ENCODE results near the gene BTBD8. TPM values are rescaled to one million over a fixed set of nuclear protein-coding genes. Genes with fewer than 3 reads are reported as not detected.

Gene BTBD8
- polyA plus RNA-seq, 1 of the 3 experiments (the other 2 are of a cell fraction): 0.62 TPM

DNA sequence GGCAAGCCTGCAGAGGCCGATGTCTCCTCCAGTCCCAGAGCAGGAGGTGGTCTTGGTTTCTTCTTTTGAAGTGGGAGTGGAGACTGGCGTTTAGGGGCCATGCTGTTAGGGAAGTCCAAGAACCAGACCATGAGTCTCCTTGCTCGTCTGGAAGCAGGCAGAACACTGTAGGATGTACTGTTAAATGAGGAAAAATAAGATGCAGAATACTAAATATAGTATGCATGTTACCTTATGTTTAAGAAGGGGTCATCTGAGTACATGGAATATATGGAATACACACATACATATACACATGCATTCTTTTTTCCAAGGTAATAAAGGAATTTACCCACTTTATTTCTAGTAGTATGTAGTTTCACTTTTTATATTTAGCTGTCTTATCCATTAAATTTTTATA, 4.8 kb upstream of the BTBD8 start, which contains the start of gene SETSIP:
Gene SETSIP, minus strand, starts transcription at position 101 of the 400 bp plus-strand sequence. Its CDS starts 0 bp downstream, at position 101.
- no peaks in the 10 kb centered on the region for H3K36me3 ChIP-seq (replicated peaks in 1 of 2; ENCODE audit: control insufficient read depth in 1 of 2, insufficient read depth in 2 of 2, low read length in 1 of 2)
- no peaks in the 10 kb centered on the region for H3K9me2 ChIP-seq
- DNase-seq: no peak
- TF ChIP-seq RAD21 (IDR thresholded peaks at IDR 0.05; ENCODE audit: low read length) (no peak), ELF1 (IDR thresholded peaks at IDR 0.05) (no peak), FOXJ3 (CRISPR knock-in tag; IDR thresholded peaks at IDR 0.05) (no peak), GATA2 (CRISPR knock-in tag; IDR thresholded peaks at IDR 0.05) (no peak), MEF2A (IDR thresholded peaks at IDR 0.05; ENCODE audit: borderline replicate concordance, low read depth) (no peak), FOXM1 (IDR thresholded peaks at IDR 0.05; ENCODE audit: low read depth) (no peak), JUND (IDR thresholded peaks at IDR 0.05) (no peak), RFX5 (IDR thresholded peaks at IDR 0.05; ENCODE audit: low read length) (no peak), CHD2 (IDR thresholded peaks at IDR 0.05; ENCODE audit: low read length, partially characterized antibody) (no peak)
- TF ChIP-seq, protein P1, sequence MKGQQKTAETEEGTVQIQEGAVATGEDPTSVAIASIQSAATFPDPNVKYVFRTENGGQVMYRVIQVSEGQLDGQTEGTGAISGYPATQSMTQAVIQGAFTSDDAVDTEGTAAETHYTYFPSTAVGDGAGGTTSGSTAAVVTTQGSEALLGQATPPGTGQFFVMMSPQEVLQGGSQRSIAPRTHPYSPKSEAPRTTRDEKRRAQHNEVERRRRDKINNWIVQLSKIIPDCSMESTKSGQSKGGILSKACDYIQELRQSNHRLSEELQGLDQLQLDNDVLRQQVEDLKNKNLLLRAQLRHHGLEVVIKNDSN (IDR thresholded peaks at IDR 0.05; ENCODE audit: borderline replicate concordance, low read depth): no peak
- TF ChIP-seq, protein P2, sequence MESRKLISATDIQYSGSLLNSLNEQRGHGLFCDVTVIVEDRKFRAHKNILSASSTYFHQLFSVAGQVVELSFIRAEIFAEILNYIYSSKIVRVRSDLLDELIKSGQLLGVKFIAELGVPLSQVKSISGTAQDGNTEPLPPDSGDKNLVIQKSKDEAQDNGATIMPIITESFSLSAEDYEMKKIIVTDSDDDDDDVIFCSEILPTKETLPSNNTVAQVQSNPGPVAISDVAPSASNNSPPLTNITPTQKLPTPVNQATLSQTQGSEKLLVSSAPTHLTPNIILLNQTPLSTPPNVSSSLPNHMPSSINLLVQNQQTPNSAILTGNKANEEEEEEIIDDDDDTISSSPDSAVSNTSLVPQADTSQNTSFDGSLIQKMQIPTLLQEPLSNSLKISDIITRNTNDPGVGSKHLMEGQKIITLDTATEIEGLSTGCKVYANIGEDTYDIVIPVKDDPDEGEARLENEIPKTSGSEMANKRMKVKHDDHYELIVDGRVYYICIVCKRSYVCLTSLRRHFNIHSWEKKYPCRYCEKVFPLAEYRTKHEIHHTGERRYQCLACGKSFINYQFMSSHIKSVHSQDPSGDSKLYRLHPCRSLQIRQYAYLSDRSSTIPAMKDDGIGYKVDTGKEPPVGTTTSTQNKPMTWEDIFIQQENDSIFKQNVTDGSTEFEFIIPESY (IDR thresholded peaks at IDR 0.05; ENCODE audit: borderline replicate concordance, low read depth): no peak
- H3K79me2 ChIP-seq (ENCODE audit: insufficient read depth): no peaks in the 10 kb centered on the region
- no peaks in the 10 kb centered on the region for H4K20me1 ChIP-seq (ENCODE audit: insufficient read depth)
- no peak within 1 kb of the TSS for H2AFZ ChIP-seq (ENCODE audit: low read depth)
- CTCF ChIA-PET: no interaction called here
- H3K4me2 ChIP-seq: no peak within 1 kb of the TSS
- H3F3A ChIP-seq (replicated peaks; ENCODE audit: insufficient read depth): no peaks in the 10 kb centered on the region
- no peak within 1 kb of the TSS for H3K9ac ChIP-seq
- H3K9me3 ChIP-seq: no peaks in the 10 kb centered on the region
- H3K27ac ChIP-seq (ENCODE audit: low read depth in 2 of 2, low read length in 1 of 2): no peak within 1 kb of the TSS
- H3K4me1 ChIP-seq (ENCODE audit: control insufficient read depth in 1 of 2, insufficient read depth in 2 of 2, low read depth in 1 of 2, low read length in 1 of 2): no peaks in the 10 kb centered on the region; a peak in 1 of 4 replicates
- POLR2A ChIA-PET: no interaction called here
- WGBS (ENCODE audit: low lambda C conversion rate): 78% methylated on average over 3 of the region's 3 CpGs
- no peaks in the 10 kb centered on the region for H3K27me3 ChIP-seq (ENCODE audit: insufficient read depth)
- no peak within 1 kb of the TSS for H3K4me3 ChIP-seq (ENCODE audit: low read depth in 2 of 2, low read length in 1 of 2)

DNA sequence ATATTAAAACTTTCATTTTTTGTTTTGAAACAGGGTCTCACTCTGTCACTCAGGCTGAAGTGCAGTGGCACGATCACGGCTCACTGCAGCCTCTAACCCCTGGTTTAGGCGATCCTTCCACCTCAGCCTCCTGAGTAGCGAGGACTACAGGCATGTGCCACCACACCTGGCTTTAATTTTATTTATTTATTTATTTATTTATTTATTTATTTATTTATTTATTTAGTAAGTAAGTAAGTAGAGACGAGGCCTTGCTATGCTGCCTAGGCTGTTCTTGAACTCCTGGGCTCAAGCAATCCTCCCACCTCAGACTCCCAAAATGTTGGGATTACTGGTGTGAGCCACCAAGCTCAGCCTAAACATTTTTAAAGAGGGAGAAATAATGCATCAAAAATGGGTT, 3.8 kb upstream of the BTBD8 start:
- H3K27ac ChIP-seq (ENCODE audit: low read depth in 2 of 2, low read length in 1 of 2): no peak overlapping the region
- no peaks in the 10 kb centered on the region for H3K36me3 ChIP-seq (replicated peaks in 1 of 2; ENCODE audit: control insufficient read depth in 1 of 2, insufficient read depth in 2 of 2, low read length in 1 of 2)
- no peaks in the 10 kb centered on the region for H3K9me2 ChIP-seq
- WGBS (ENCODE audit: low lambda C conversion rate): 87% methylated on average over 5 of the region's 5 CpGs
- H3K4me1 ChIP-seq (ENCODE audit: control insufficient read depth in 1 of 2, insufficient read depth in 2 of 2, low read depth in 1 of 2, low read length in 1 of 2): no peaks in the 10 kb centered on the region; a peak in 1 of 4 replicates
- ChIA-PET CTCF (interaction anchor here (1.5 kb wide), 1 partner anchor 79 kb away, joined by 5 read pairs; no protein-coding TSS in a partner anchor), POLR2A (no interaction called here)
- no peaks in the 10 kb centered on the region for H3K9me3 ChIP-seq
- H3K4me3 ChIP-seq (ENCODE audit: low read depth in 2 of 2, low read length in 1 of 2): no peak overlapping the region
- no peak for DNase-seq
- no peak overlapping the region for H3K4me2 ChIP-seq
- H3K27me3 ChIP-seq (ENCODE audit: insufficient read depth): no peaks in the 10 kb centered on the region
- H3K9ac ChIP-seq: no peak overlapping the region
- H3F3A ChIP-seq (replicated peaks; ENCODE audit: insufficient read depth): no peaks in the 10 kb centered on the region
- H3K79me2 ChIP-seq (ENCODE audit: insufficient read depth): no peaks in the 10 kb centered on the region
- H4K20me1 ChIP-seq (ENCODE audit: insufficient read depth): no peaks in the 10 kb centered on the region
- H2AFZ ChIP-seq (ENCODE audit: low read depth): no peak overlapping the region
- TF ChIP-seq NFIC (IDR thresholded peaks at IDR 0.05; ENCODE audit: borderline replicate concordance) (no peak), RAD21 (IDR thresholded peaks at IDR 0.05; ENCODE audit: low read length) (no peak), EP300 (IDR thresholded peaks at IDR 0.05; ENCODE audit: borderline replicate concordance in 1 of 2, low read depth in 1 of 2, low read length in 1 of 2) (no peak), JUND (IDR thresholded peaks at IDR 0.05) (no peak), CHD2 (IDR thresholded peaks at IDR 0.05; ENCODE audit: low read length, partially characterized antibody) (no peak), MEF2A (IDR thresholded peaks at IDR 0.05; ENCODE audit: borderline replicate concordance, low read depth) (no peak), FOXM1 (IDR thresholded peaks at IDR 0.05; ENCODE audit: low read depth) (no peak), SMC3 (IDR thresholded peaks at IDR 0.05; ENCODE audit: low read depth, low read length) (no peak), RCOR1 (IDR thresholded peaks at IDR 0.05; ENCODE audit: low read length) (no peak), TAF1 (IDR thresholded peaks at IDR 0.05; ENCODE audit: borderline replicate concordance, low read depth, low read length) (no peak), FOXJ3 (CRISPR knock-in tag; IDR thresholded peaks at IDR 0.05) (no peak)
- TF ChIP-seq, protein P3, sequence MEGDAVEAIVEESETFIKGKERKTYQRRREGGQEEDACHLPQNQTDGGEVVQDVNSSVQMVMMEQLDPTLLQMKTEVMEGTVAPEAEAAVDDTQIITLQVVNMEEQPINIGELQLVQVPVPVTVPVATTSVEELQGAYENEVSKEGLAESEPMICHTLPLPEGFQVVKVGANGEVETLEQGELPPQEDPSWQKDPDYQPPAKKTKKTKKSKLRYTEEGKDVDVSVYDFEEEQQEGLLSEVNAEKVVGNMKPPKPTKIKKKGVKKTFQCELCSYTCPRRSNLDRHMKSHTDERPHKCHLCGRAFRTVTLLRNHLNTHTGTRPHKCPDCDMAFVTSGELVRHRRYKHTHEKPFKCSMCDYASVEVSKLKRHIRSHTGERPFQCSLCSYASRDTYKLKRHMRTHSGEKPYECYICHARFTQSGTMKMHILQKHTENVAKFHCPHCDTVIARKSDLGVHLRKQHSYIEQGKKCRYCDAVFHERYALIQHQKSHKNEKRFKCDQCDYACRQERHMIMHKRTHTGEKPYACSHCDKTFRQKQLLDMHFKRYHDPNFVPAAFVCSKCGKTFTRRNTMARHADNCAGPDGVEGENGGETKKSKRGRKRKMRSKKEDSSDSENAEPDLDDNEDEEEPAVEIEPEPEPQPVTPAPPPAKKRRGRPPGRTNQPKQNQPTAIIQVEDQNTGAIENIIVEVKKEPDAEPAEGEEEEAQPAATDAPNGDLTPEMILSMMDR (IDR thresholded peaks at IDR 0.05): no peak
- TF ChIP-seq, protein P4, sequence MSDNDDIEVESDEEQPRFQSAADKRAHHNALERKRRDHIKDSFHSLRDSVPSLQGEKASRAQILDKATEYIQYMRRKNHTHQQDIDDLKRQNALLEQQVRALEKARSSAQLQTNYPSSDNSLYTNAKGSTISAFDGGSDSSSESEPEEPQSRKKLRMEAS (IDR thresholded peaks at IDR 0.05; ENCODE audit: low read depth): no peak
- TF ChIP-seq, protein P5, sequence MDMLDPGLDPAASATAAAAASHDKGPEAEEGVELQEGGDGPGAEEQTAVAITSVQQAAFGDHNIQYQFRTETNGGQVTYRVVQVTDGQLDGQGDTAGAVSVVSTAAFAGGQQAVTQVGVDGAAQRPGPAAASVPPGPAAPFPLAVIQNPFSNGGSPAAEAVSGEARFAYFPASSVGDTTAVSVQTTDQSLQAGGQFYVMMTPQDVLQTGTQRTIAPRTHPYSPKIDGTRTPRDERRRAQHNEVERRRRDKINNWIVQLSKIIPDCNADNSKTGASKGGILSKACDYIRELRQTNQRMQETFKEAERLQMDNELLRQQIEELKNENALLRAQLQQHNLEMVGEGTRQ (IDR thresholded peaks at IDR 0.05; ENCODE audit: borderline replicate concordance, low read depth, low read length): no peak
- TF ChIP-seq, protein P1 (IDR thresholded peaks at IDR 0.05; ENCODE audit: borderline replicate concordance, low read depth): no peak

All from SK-N-SH (cell line).